ENCODE results near the gene HOXD3.

DNA sequence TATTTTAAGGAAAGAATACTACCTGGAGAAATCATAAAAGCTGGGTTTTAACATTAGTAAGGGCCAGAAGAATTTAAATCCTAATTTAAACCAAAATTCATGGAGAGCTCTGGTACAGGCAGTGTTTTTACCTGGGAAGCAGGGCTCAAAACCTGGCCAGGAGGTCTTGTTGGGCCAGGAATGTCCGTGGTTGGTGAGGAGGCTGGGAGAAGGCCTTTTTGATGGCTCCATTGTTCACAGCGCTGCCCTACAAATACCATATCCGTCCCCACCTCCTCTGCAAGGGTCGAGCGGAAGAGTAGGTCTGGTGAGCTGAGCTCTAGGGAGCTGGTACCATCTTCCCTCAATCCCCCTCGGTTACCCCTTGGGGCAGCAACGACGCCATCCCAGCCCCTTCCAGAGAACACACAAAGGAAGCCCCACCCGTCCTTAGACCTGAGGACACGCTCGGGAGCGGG is 20.5 kb downstream of the HOXD3 start:
- TF ChIP-seq EZH2 (optimal IDR thresholded peaks at IDR 0.05; ENCODE audit: low read depth, low read length), result no peak
- TF ChIP-seq, protein P1, sequence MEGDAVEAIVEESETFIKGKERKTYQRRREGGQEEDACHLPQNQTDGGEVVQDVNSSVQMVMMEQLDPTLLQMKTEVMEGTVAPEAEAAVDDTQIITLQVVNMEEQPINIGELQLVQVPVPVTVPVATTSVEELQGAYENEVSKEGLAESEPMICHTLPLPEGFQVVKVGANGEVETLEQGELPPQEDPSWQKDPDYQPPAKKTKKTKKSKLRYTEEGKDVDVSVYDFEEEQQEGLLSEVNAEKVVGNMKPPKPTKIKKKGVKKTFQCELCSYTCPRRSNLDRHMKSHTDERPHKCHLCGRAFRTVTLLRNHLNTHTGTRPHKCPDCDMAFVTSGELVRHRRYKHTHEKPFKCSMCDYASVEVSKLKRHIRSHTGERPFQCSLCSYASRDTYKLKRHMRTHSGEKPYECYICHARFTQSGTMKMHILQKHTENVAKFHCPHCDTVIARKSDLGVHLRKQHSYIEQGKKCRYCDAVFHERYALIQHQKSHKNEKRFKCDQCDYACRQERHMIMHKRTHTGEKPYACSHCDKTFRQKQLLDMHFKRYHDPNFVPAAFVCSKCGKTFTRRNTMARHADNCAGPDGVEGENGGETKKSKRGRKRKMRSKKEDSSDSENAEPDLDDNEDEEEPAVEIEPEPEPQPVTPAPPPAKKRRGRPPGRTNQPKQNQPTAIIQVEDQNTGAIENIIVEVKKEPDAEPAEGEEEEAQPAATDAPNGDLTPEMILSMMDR (IDR thresholded peaks at IDR 0.05; ENCODE audit: low read length), result no peak
